ENCODE data around the gene DMGDH.

DNA sequence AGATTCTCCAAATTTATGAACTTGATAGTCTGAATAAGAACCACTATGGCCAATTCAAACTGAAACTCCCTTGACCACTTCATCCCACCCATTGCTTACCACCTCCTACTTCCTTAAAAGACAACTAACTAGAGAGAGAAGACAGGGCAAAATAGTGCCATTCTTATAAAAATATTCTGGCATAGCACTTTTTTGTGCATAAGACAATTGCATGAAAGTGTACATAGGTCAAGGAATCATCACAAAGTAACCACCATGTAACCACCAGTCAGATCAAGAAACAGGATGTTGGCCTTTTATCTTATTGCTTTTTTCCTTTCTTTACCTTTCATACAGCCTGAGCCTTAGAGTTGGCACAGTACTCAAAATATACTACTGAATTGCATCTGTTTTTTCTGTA is 76.3 kb downstream of the DMGDH start:
- TF ChIP-seq TAF1 (IDR thresholded peaks at IDR 0.05; ENCODE audit: low read depth), result no peak
- TF ChIP-seq, protein P1, sequence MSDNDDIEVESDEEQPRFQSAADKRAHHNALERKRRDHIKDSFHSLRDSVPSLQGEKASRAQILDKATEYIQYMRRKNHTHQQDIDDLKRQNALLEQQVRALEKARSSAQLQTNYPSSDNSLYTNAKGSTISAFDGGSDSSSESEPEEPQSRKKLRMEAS (IDR thresholded peaks at IDR 0.05), result no peak
- TF ChIP-seq RAD21 (IDR thresholded peaks at IDR 0.05; ENCODE audit: low read depth), result no peak
- no peak for TF ChIP-seq EP300 (IDR thresholded peaks at IDR 0.05; ENCODE audit: borderline replicate concordance)
- TF ChIP-seq, protein P2, sequence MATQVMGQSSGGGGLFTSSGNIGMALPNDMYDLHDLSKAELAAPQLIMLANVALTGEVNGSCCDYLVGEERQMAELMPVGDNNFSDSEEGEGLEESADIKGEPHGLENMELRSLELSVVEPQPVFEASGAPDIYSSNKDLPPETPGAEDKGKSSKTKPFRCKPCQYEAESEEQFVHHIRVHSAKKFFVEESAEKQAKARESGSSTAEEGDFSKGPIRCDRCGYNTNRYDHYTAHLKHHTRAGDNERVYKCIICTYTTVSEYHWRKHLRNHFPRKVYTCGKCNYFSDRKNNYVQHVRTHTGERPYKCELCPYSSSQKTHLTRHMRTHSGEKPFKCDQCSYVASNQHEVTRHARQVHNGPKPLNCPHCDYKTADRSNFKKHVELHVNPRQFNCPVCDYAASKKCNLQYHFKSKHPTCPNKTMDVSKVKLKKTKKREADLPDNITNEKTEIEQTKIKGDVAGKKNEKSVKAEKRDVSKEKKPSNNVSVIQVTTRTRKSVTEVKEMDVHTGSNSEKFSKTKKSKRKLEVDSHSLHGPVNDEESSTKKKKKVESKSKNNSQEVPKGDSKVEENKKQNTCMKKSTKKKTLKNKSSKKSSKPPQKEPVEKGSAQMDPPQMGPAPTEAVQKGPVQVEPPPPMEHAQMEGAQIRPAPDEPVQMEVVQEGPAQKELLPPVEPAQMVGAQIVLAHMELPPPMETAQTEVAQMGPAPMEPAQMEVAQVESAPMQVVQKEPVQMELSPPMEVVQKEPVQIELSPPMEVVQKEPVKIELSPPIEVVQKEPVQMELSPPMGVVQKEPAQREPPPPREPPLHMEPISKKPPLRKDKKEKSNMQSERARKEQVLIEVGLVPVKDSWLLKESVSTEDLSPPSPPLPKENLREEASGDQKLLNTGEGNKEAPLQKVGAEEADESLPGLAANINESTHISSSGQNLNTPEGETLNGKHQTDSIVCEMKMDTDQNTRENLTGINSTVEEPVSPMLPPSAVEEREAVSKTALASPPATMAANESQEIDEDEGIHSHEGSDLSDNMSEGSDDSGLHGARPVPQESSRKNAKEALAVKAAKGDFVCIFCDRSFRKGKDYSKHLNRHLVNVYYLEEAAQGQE (IDR thresholded peaks at IDR 0.05; ENCODE audit: low read depth), result no peak
- TF ChIP-seq USF1 (IDR thresholded peaks at IDR 0.05), result no peak
- TF ChIP-seq EGR1 (IDR thresholded peaks at IDR 0.05), result no peak
- no peak for TF ChIP-seq YY1 (IDR thresholded peaks at IDR 0.05; ENCODE audit: low read depth)
- TF ChIP-seq TEAD4 (IDR thresholded peaks at IDR 0.05), result no peak
- TF ChIP-seq TCF12 (IDR thresholded peaks at IDR 0.05; ENCODE audit: low read depth), result no peak
- no peak for TF ChIP-seq ZBTB7A (IDR thresholded peaks at IDR 0.05; ENCODE audit: low read depth)
- TF ChIP-seq CEBPB (IDR thresholded peaks at IDR 0.05), result no peak
- no peak for TF ChIP-seq FOXM1 (IDR thresholded peaks at IDR 0.05; ENCODE audit: borderline replicate concordance, low read depth)

All from Ishikawa (cell line).